NT2/D1 (cell line): ENCODE data around the gene CBLB.

Source experiments
- SUZ12 ChIP-seq: IDR thresholded peaks from 2 replicates; pipeline ENCODE4 v1.6.1; 2011; ENCODE audit not compliant: insufficient read length, insufficient read depth; ENCODE audit errors: extremely low read depth
- YY1 ChIP-seq: IDR thresholded peaks from 2 replicates; pipeline ENCODE4 v1.6.1; 2011; ENCODE audit not compliant: insufficient read length, insufficient read depth
- ZNF274 ChIP-seq: IDR thresholded peaks from 2 replicates; pipeline ENCODE4 v1.6.1; 2011; ENCODE audit warnings: mild to moderate bottlenecking, low read depth, low read length

GRCh38 chr3:105912891-105913290 lies 44.1 kb upstream of the CBLB start:
- TF ChIP-seq ZNF274 (no peak), YY1 (no peak), SUZ12 (no peak)
